ENCODE measurements around the gene RNF220. TPM values are rescaled to one million over a fixed set of nuclear protein-coding genes. Genes with fewer than 3 reads are reported as not detected.
A peak's percentile ranks its signal among the peaks of the same experiment; 100 is the strongest.

Gene RNF220
- total and polyA plus RNA-seq, 2 of the 13 experiments (the other 11 are each of a cell fraction or from before 2014, with no cell fraction given), result 48.2 to 72.1 TPM

GRCh38 chr1:44549510-44549909 is 144.5 kb downstream of the RNF220 start:
- TF ChIP-seq RORA (CRISPR knock-in tag; IDR thresholded peaks at IDR 0.05), result no peak
- no peak for TF ChIP-seq SNRNP70 (IDR thresholded peaks at IDR 0.05; ENCODE audit: low read depth, low read length)
- in situ Hi-C loops (cut with HindIII; ENCODE audit: extremely low pct_ligation_motif_present, low pct_unique_long_range_greater_than_20kb), result no loop called here
- DNase-seq (ENCODE audit: low spot score) (no peak), ATAC-seq (no peak), FAIRE-seq (no peak)
- H3K27me3 ChIP-seq (ENCODE audit: control insufficient read depth in 1 of 2, insufficient read depth in 2 of 2, low read length in 2 of 2), result no peaks in the 10 kb centered on the region
- CTCF ChIA-PET (ENCODE audit: low intra/inter-chr PET ratio, low total read pairs), result no interaction called here
- POLR2A ChIA-PET, result no interaction called here
- no peak overlapping the region for H3K27ac ChIP-seq (ENCODE audit: extremely low read length, insufficient read depth, low read length)
- H3K9me3 ChIP-seq (ENCODE audit: low read length), result no peaks in the 10 kb centered on the region
- H4K20me1 ChIP-seq (ENCODE audit: insufficient read depth, low read length), result no peaks in the 10 kb centered on the region
- H3K9ac ChIP-seq (ENCODE audit: insufficient read depth, low read depth, low read length), result no peak overlapping the region
- WGBS (ENCODE audit: low lambda C conversion rate), result 48% methylated on average over 5 of the region's 5 CpGs
- H3K79me2 ChIP-seq (ENCODE audit: insufficient read depth, low read length), result no peaks in the 10 kb centered on the region
- no peaks in the 10 kb centered on the region; a peak in 1 of 5 replicates for H3K36me3 ChIP-seq (replicated peaks in 1 of 2; ENCODE audit: control insufficient read depth in 1 of 2, insufficient read depth in 2 of 2, low read length in 2 of 2)
- intact Hi-C loops (cut with micrococcal nuclease; ENCODE audit: unreplicated experiment), result no loop called here
- H3K4me3 ChIP-seq (replicated peaks in 1 of 3; ENCODE audit: insufficient read depth in 1 of 3, low read depth in 2 of 3, low read length in 3 of 3), result no peak overlapping the region
- BruUV-seq (replicated peaks), result no TSS peak
- H3K4me2 ChIP-seq (ENCODE audit: low read depth, low read length), result no peak overlapping the region
- no peaks in the 10 kb centered on the region for H3K4me1 ChIP-seq (ENCODE audit: insufficient read depth, low read length)
- H2AFZ ChIP-seq (ENCODE audit: low read length), result no peak overlapping the region

- Histone ChIP-seq H2AFZ (ENCODE audit: low read length) (no peak overlapping the region), H3K79me2 (ENCODE audit: insufficient read depth, low read length) (no peaks in the 10 kb centered on the region), H3K9ac (ENCODE audit: insufficient read depth, low read depth, low read length) (no peak overlapping the region), H3K4me2 (ENCODE audit: low read depth, low read length) (no peak overlapping the region), H3K4me1 (ENCODE audit: insufficient read depth, low read length) (no peaks in the 10 kb centered on the region), H3K9me3 (ENCODE audit: low read length) (no peaks in the 10 kb centered on the region), H3K36me3 (replicated peaks in 1 of 2; ENCODE audit: control insufficient read depth in 1 of 2, insufficient read depth in 2 of 2, low read length in 2 of 2) (no peaks in the 10 kb centered on the region; a peak in 1 of 5 replicates), H3K4me3 (replicated peaks in 1 of 3; ENCODE audit: insufficient read depth in 1 of 3, low read depth in 2 of 3, low read length in 3 of 3) (no peak overlapping the region), H3K27me3 (ENCODE audit: control insufficient read depth in 1 of 2, insufficient read depth in 2 of 2, low read length in 2 of 2) (no peaks in the 10 kb centered on the region), H3K27ac (ENCODE audit: extremely low read length, insufficient read depth, low read length) (no peak overlapping the region), H4K20me1 (ENCODE audit: insufficient read depth, low read length) (no peaks in the 10 kb centered on the region)
- DNase-seq (ENCODE audit: low spot score) (no peak), ATAC-seq (no peak), FAIRE-seq (no peak)
- 46% methylated on average over 3 of the region's 3 CpGs for WGBS (ENCODE audit: low lambda C conversion rate)
- no TSS peak for BruUV-seq (replicated peaks)
- in situ Hi-C loops (cut with HindIII; ENCODE audit: extremely low pct_ligation_motif_present, low pct_unique_long_range_greater_than_20kb), result no loop called here
- intact Hi-C loops (cut with micrococcal nuclease; ENCODE audit: unreplicated experiment), result no loop called here
- TF ChIP-seq CBX2 (IDR thresholded peaks at IDR 0.05; ENCODE audit: low read depth, low read length) (no peak), CBX2 (CRISPR knock-in tag; IDR thresholded peaks at IDR 0.05; ENCODE audit: low read depth) (no peak), IRF1 (CRISPR knock-in tag; IDR thresholded peaks at IDR 0.05; ENCODE audit: low read depth) (no peak), SCMH1 (CRISPR knock-in tag; IDR thresholded peaks at IDR 0.05; ENCODE audit: borderline replicate concordance) (no peak), ZMAT3 (CRISPR knock-in tag; conservative IDR thresholded peaks at IDR 0.05) (no peak), POGZ (CRISPR knock-in tag; IDR thresholded peaks at IDR 0.05) (no peak), ZNF589 (CRISPR knock-in tag; conservative IDR thresholded peaks at IDR 0.05) (no peak), ZNF24 (IDR thresholded peaks at IDR 0.05) (peak; percentile 81), NR3C1 (CRISPR knock-in tag; IDR thresholded peaks at IDR 0.05) (no peak), KLF13 (CRISPR knock-in tag; IDR thresholded peaks at IDR 0.05) (no peak)
- POLR2A ChIA-PET, result no interaction called here
- CTCF ChIA-PET (ENCODE audit: low intra/inter-chr PET ratio, low total read pairs), result no interaction called here
Observed at GRCh38 chr1:44553127-44553758, 148.2 kb downstream of the RNF220 start.
